Lung (tissue), 12 donors: ENCODE measurements around the gene PRAMEF1. TPM values are rescaled to one million over a fixed set of nuclear protein-coding genes. Genes with fewer than 3 reads are reported as not detected.

ENCODE experiments used
- ATAC-seq: fragments of 200-7000 bp; cut with Tn5 transposase; one replicate; pipeline ENCODE4 v1.9.1; 2020; ENCODE audit warnings: moderate number of reproducible peaks; ENCODE audit not compliant: insufficient read depth, low FRiP score
- DNase-seq, 3 donors: peaks; one replicate each; pipeline ENCODE4 v3.0.0-alpha.2; 2013 to 2017
- H3K27ac ChIP-seq, 2 donors: one replicate each; pipeline ENCODE4 v1.5.1; 2013; ENCODE audit warnings: mild to moderate bottlenecking in 2 of 2, moderate library complexity in 2 of 2, control low read depth in 1 of 2, inconsistent platforms in 1 of 2, low read depth in 1 of 2, low read length in 1 of 2
- H3K27me3 ChIP-seq, 3 donors: one replicate each; pipeline ENCODE4 v1.5.1; 2013; ENCODE audit warnings: low read length in 2 of 3; ENCODE audit not compliant: control insufficient read depth in 3 of 3, insufficient read depth in 3 of 3
- H3K36me3 ChIP-seq, 4 donors: one replicate each; pipeline ENCODE4 v1.5.1; 2013; ENCODE audit warnings: low read length in 4 of 4, mild to moderate bottlenecking in 1 of 4, moderate library complexity in 1 of 4; ENCODE audit not compliant: control insufficient read depth in 4 of 4, insufficient read depth in 4 of 4
- H3K4me1 ChIP-seq, 5 donors: one replicate each; pipeline ENCODE4 v1.5.1; 2013; ENCODE audit warnings: low read length in 5 of 5, mild to moderate bottlenecking in 2 of 5, moderate library complexity in 1 of 5; ENCODE audit not compliant: control insufficient read depth in 5 of 5, insufficient read depth in 5 of 5
- H3K4me3 ChIP-seq: one replicate; pipeline ENCODE4 v1.5.1; 2013; ENCODE audit warnings: mild to moderate bottlenecking, control low read depth, moderate library complexity
- H3K9ac ChIP-seq, 2 donors: one replicate each; pipeline ENCODE4 v1.5.1; 2013; ENCODE audit warnings: low read length in 2 of 2, control low read depth in 1 of 2; ENCODE audit not compliant: insufficient read depth in 1 of 2
- H3K9me3 ChIP-seq, 4 donors: one replicate each; pipeline ENCODE4 v1.5.1; 2013; ENCODE audit warnings: low read length in 3 of 4, mild to moderate bottlenecking in 1 of 4, moderate library complexity in 1 of 4; ENCODE audit not compliant: control insufficient read depth in 4 of 4, insufficient read depth in 3 of 4
- CTCF ChIP-seq: IDR thresholded peaks from 2 replicates; pipeline ENCODE4 v1.5.1; 2012; ENCODE audit warnings: mild to moderate bottlenecking; ENCODE audit errors: control extremely low read depth, extremely low read depth
- WGBS, 2 donors: extraction: QIAGEN DNeasy Blood & Tissue Kit; methylation state at CpG; one replicate each; pipeline ENCODE4 v1.1.7; 2013; 5-methylcytosine and 5-hydroxymethylcytosine counted together
- polyA plus RNA-seq, 2 donors: library from polyadenylated mRNA; stranded (reverse); fragments of 200-250 nt; gene quantifications; one replicate each; pipeline ENCODE4 v1.2.1, GENCODE V29; 2013
- total RNA-seq, 2 donors: library from RNA; depleted of rRNA in 1 of 2; stranded (reverse); fragments of >200 nt in 1 of 2; gene quantifications; one replicate each; pipeline ENCODE4 v1.2.1, GENCODE V29; 2014 to 2021
- donor health status: control.
- donor health status: control.
- donor health status: Bipolar disorder and iron deficiency.
- donor health status: healthy.
- donor health status: DM: yes; HTN: yes; CAD: no.

Gene PRAMEF1
- total and polyA plus RNA-seq, 4 donors, result not detected

GRCh38 chr1:12769976-12770505, 21.2 kb upstream of the PRAMEF1 start:
- no peak overlapping the region for H3K27ac ChIP-seq
- no peak for TF ChIP-seq CTCF
- ATAC-seq, result no peak
- no peaks in the 10 kb centered on the region for H3K27me3 ChIP-seq
- DNase-seq, result no peak
- H3K36me3 ChIP-seq, result no peaks in the 10 kb centered on the region
- H3K9me3 ChIP-seq, result peaks cover 0 to 2% (median 0%) of the 10 kb centered on the region in 4 donors
- H3K4me1 ChIP-seq, result no peaks in the 10 kb centered on the region
- H3K4me3 ChIP-seq, result no peak overlapping the region
- 58 to 73% methylated on average over 7 of the region's 7 CpGs for WGBS, 2 donors
- H3K9ac ChIP-seq, result no peak overlapping the region

GRCh38 chr1:12770620-12771019, 20.6 kb upstream of the PRAMEF1 start:
- H3K36me3 ChIP-seq, result no peaks in the 10 kb centered on the region
- DNase-seq (no peak), ATAC-seq (no peak)
- H3K4me1 ChIP-seq, result no peaks in the 10 kb centered on the region
- H3K27ac ChIP-seq, result no peak overlapping the region
- no peak overlapping the region for H3K4me3 ChIP-seq
- WGBS, 2 donors, result 79 to 80% methylated on average over 2 of the region's 2 CpGs
- no peak for TF ChIP-seq CTCF
- peaks cover 0 to 2% (median 0%) of the 10 kb centered on the region in 4 donors for H3K9me3 ChIP-seq
- H3K27me3 ChIP-seq, result no peaks in the 10 kb centered on the region
- H3K9ac ChIP-seq, result no peak overlapping the region

- DNase-seq (no peak), ATAC-seq (no peak)
- TF ChIP-seq CTCF, result no peak
- Histone ChIP-seq H3K27me3 (no peaks in the 10 kb centered on the region), H3K4me3 (no peak overlapping the region), H3K4me1 (no peaks in the 10 kb centered on the region), H3K9me3 (peaks cover 0 to 2% (median 0%) of the 10 kb centered on the region in 4 donors), H3K36me3 (no peaks in the 10 kb centered on the region), H3K27ac (no peak overlapping the region), H3K9ac (no peak overlapping the region)
- WGBS, 2 donors, result 65 to 77% methylated on average over 5 of the region's 5 CpGs
Observed at GRCh38 chr1:12771186-12771585, 20.0 kb upstream of the PRAMEF1 start.

DNA sequence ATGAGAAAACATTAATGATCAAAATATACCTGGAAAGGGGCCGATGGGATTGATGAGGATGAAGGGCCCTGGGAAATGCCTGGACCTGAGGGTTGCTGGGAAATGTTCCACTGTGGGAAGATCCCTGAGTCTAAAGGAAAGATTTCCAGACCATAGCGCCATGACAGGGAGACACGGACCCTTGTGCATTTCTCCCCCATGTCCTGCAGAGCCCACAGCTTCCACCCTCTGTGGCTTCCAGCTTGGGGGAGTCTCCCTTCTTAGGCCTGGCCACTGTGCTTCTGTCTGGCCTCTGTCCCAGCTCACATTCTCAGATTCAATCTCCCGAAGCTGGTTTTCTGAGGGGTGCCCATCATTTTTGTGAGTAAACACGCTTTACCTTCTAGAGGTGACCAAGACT, 18.7 kb upstream of the PRAMEF1 start:
- Histone ChIP-seq H3K4me3 (no peak overlapping the region), H3K36me3 (no peaks in the 10 kb centered on the region)
- 88 to 91% methylated on average over 5 of the region's 5 CpGs for WGBS, 2 donors

More for the DNA sequence above, 18.7 kb upstream of the PRAMEF1 start:
- Histone ChIP-seq H3K9ac (no peak overlapping the region), H3K4me1 (no peaks in the 10 kb centered on the region), H3K27me3 (no peaks in the 10 kb centered on the region), H3K27ac (no peak overlapping the region), H3K9me3 (peaks cover 0 to 2% (median 0%) of the 10 kb centered on the region in 4 donors)
- DNase-seq (no peak), ATAC-seq (no peak)
- no peak for TF ChIP-seq CTCF
